ENCODE data around the gene SMC3. TPM values are rescaled to one million over a fixed set of nuclear protein-coding genes. Genes with fewer than 3 reads are reported as not detected.
A peak's percentile ranks its signal among the peaks of the same experiment; 100 is the strongest.
"Not testable (repeated sequence)": the region's sequence is repeated elsewhere in the genome, so short reads cannot be mapped to it uniquely, and the experiment has no call there.

The SMC3 gene
- total RNA-seq, 1 experiment from 2014 or later = 18.4 TPM

DNA sequence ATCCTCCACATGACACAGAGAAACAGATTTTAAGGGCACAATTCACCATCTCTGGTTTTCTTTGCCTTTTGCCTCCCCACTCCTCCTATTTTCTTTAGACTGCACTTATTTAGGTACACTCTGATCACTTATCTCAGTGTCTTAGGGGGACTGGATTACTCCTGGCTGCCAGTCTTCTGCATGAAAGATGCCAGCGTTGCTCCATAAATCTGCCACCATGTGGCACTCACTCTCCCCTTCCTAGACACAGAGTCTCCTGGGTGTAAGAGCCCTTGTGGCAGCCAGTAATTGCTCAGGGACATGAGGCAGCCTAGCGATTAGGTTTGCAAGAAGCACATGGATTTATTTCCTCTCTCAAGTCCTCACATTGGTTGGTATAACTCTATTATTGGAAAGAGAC, 42.1 kb downstream of the SMC3 start:
- no peak overlapping the region for H3K4me3 ChIP-seq (ENCODE audit: low read length)
- no peak overlapping the region for H3K27ac ChIP-seq (ENCODE audit: low read length)
- H3K79me2 ChIP-seq (ENCODE audit: low read length) = no peaks in the 10 kb centered on the region
- no peaks in the 10 kb centered on the region for H3K9me3 ChIP-seq (ENCODE audit: low read length)
- no TSS peak for BruUV-seq (replicated peaks)
- ChIA-PET CTCF (interaction anchor here (0.6 kb wide), 1 partner anchor 96 kb away, joined by 13 read pairs; no protein-coding TSS in a partner anchor), POLR2A (ENCODE audit: unreplicated experiment) (no interaction called here)
- H2AFZ ChIP-seq (ENCODE audit: low read length) = no peak overlapping the region
- no peaks in the 10 kb centered on the region for H3K4me1 ChIP-seq (ENCODE audit: insufficient read depth, low read length)
- ATAC-seq (peak; percentile 86), DNase-seq (peak; percentile 26)
- no peak for TF ChIP-seq EZH2 (IDR thresholded peaks at IDR 0.05; ENCODE audit: low read length, unreplicated experiment)
- TF ChIP-seq, protein P1, sequence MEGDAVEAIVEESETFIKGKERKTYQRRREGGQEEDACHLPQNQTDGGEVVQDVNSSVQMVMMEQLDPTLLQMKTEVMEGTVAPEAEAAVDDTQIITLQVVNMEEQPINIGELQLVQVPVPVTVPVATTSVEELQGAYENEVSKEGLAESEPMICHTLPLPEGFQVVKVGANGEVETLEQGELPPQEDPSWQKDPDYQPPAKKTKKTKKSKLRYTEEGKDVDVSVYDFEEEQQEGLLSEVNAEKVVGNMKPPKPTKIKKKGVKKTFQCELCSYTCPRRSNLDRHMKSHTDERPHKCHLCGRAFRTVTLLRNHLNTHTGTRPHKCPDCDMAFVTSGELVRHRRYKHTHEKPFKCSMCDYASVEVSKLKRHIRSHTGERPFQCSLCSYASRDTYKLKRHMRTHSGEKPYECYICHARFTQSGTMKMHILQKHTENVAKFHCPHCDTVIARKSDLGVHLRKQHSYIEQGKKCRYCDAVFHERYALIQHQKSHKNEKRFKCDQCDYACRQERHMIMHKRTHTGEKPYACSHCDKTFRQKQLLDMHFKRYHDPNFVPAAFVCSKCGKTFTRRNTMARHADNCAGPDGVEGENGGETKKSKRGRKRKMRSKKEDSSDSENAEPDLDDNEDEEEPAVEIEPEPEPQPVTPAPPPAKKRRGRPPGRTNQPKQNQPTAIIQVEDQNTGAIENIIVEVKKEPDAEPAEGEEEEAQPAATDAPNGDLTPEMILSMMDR (conservative IDR thresholded peaks at IDR 0.05; ENCODE audit: low read depth, low read length) = no peak; the same call in 1 of the 2 replicates
- no peak for TF ChIP-seq EZH2phosphoT487 (IDR thresholded peaks at IDR 0.05; ENCODE audit: borderline replicate concordance, low read length)
- H3K36me3 ChIP-seq (ENCODE audit: low read depth, low read length) = peaks cover 1% of the 10 kb centered on the region; the same call in 1 of the 2 replicates
- no peaks in the 10 kb centered on the region for H4K20me1 ChIP-seq (ENCODE audit: low read length)
- H3K9ac ChIP-seq (ENCODE audit: low read length) = no peak overlapping the region
- intact Hi-C loops (cut with micrococcal nuclease) = loop anchor here (1.0 to 5.0 kb wide), 5 partner anchors 19 to 283 kb away; no protein-coding TSS in a partner anchor
- no peaks in the 10 kb centered on the region for H3F3A ChIP-seq (ENCODE audit: low read length, unreplicated experiment)
- H3K4me2 ChIP-seq (ENCODE audit: low read length) = no peak overlapping the region
- H3K27me3 ChIP-seq (ENCODE audit: low read length) = no peaks in the 10 kb centered on the region
- no peaks in the 10 kb centered on the region for H3K9me2 ChIP-seq (replicated peaks; ENCODE audit: low read length)

DNA sequence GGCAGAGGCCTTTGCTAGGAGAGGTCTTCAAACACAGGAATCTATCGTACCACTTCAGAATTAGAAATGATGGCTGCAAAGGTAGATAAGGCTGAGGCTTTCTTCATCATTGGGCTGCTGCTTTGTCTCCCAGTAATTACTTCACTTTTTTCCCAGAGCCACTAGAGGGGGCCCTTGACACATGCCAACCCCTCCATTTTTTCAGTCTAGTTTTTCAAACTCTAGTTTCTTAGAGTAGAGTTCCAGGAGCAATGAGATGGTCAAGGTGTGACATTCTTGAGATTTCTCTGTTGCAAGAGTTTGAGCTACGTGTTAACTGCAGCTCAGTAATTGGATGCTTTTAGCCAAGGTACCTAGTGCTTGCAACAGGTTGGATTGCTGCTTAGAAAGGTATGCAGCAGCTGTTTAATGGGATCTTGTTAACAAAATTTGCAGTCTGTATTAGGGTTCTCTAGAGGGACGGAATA, 42.8 kb downstream of the SMC3 start:
- intact Hi-C loops (cut with micrococcal nuclease) = loop anchor here (1.0 to 5.0 kb wide), 5 partner anchors 18 to 282 kb away; no protein-coding TSS in a partner anchor
- CTCF ChIA-PET = interaction anchor here (1.1 to 1.8 kb wide), 2 partner anchors 62 to 136 kb away, joined by 3 to 7 read pairs; no protein-coding TSS in a partner anchor

DNA sequence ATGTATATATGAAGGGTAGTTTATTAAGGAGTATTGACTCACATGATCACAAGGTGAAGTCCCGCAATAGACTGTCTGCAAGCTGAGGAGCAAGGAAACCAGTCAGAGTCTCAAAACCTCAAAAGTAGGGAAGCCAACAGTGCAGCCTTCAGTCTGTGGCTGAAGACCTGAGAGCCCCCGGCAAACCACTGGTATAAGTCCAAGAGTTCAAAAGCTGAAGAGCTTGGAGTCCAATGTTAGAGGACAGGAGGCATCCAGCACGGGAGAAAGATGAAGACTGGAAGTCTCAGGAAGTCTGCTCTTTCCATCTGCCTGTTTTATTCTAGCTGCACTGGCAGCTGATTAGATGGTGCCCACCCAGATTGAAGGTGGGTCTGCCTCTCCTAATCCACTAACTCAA, 43.3 kb downstream of the SMC3 start:
- DNase-seq; H3K27ac ChIP-seq (ENCODE audit: low read length); H3K4me3 ChIP-seq (ENCODE audit: low read length); H3K9me3 ChIP-seq (ENCODE audit: low read length); H3K36me3 ChIP-seq (ENCODE audit: low read depth, low read length); POLR2A ChIA-PET (ENCODE audit: unreplicated experiment); H4K20me1 ChIP-seq (ENCODE audit: low read length); ATAC-seq; H3F3A ChIP-seq (ENCODE audit: low read length, unreplicated experiment); H2AFZ ChIP-seq (ENCODE audit: low read length); H3K9ac ChIP-seq (ENCODE audit: low read length); H3K9me2 ChIP-seq (replicated peaks; ENCODE audit: low read length); BruUV-seq (replicated peaks); H3K4me1 ChIP-seq (ENCODE audit: insufficient read depth, low read length); H3K4me2 ChIP-seq (ENCODE audit: low read length); H3K79me2 ChIP-seq (ENCODE audit: low read length); H3K27me3 ChIP-seq (ENCODE audit: low read length): not testable (repeated sequence)
- CTCF ChIA-PET = interaction anchor here (1.1 to 1.8 kb wide), 2 partner anchors 61 to 136 kb away, joined by 3 to 7 read pairs; no protein-coding TSS in a partner anchor
- intact Hi-C loops (cut with micrococcal nuclease) = loop anchor here (1.0 to 5.0 kb wide), 5 partner anchors 18 to 282 kb away; no protein-coding TSS in a partner anchor

More for the DNA sequence above, 42.8 kb downstream of the SMC3 start:
- no peaks in the 10 kb centered on the region for H3K79me2 ChIP-seq (ENCODE audit: low read length)
- H2AFZ ChIP-seq (ENCODE audit: low read length) = no peak overlapping the region
- H3K36me3 ChIP-seq (ENCODE audit: low read depth, low read length) = no peaks in the 10 kb centered on the region
- no peak for TF ChIP-seq EZH2phosphoT487 (IDR thresholded peaks at IDR 0.05; ENCODE audit: borderline replicate concordance, low read length)
- TF ChIP-seq, protein P1 (conservative IDR thresholded peaks at IDR 0.05; ENCODE audit: low read depth, low read length) = peak; percentile 78
- no peak overlapping the region for H3K4me2 ChIP-seq (ENCODE audit: low read length)
- peak; percentile 60 for DNase-seq
- no peak overlapping the region for H3K27ac ChIP-seq (ENCODE audit: low read length)
- H3K27me3 ChIP-seq (ENCODE audit: low read length) = no peaks in the 10 kb centered on the region
- POLR2A ChIA-PET (ENCODE audit: unreplicated experiment) = no interaction called here
- no peaks in the 10 kb centered on the region for H4K20me1 ChIP-seq (ENCODE audit: low read length)
- H3K9ac ChIP-seq (ENCODE audit: low read length) = no peak overlapping the region
- BruUV-seq (replicated peaks) = no TSS peak
- no peaks in the 10 kb centered on the region for H3K4me1 ChIP-seq (ENCODE audit: insufficient read depth, low read length)
- H3K4me3 ChIP-seq (ENCODE audit: low read length) = no peak overlapping the region
- ATAC-seq = peak; percentile 78
- H3F3A ChIP-seq (ENCODE audit: low read length, unreplicated experiment) = no peaks in the 10 kb centered on the region
- no peaks in the 10 kb centered on the region for H3K9me3 ChIP-seq (ENCODE audit: low read length)
- H3K9me2 ChIP-seq (replicated peaks; ENCODE audit: low read length) = no peaks in the 10 kb centered on the region
